ENCODE results near the gene OPN1SW.
A peak's percentile ranks its signal among the peaks of the same experiment; 100 is the strongest.

The OPN1SW gene

GRCh38 chr7:128794020-128794419 lies 18.4 kb upstream of the OPN1SW start:
- peak; percentile 69 for TF ChIP-seq CTCF (IDR thresholded peaks at IDR 0.05; ENCODE audit: low read depth, low read length)
- TF ChIP-seq EZH2phosphoT487 (IDR thresholded peaks at IDR 0.05; ENCODE audit: low read depth): no peak
- H2AFZ ChIP-seq (ENCODE audit: low read depth, low read length): no peak overlapping the region
- peaks cover 6% of the 10 kb centered on the region; the same call in 1 of the 2 replicates for H3K4me1 ChIP-seq (ENCODE audit: low read length)
- no peak overlapping the region for H3K27ac ChIP-seq (ENCODE audit: low read length)
- no peak overlapping the region for H3K4me3 ChIP-seq (ENCODE audit: low read length)
- H4K20me1 ChIP-seq (ENCODE audit: insufficient read depth, low read length): no peaks in the 10 kb centered on the region
- H3K4me2 ChIP-seq (ENCODE audit: low read length): no peak overlapping the region
- no peaks in the 10 kb centered on the region for H3K79me2 ChIP-seq (ENCODE audit: low read length)
- H3K36me3 ChIP-seq (replicated peaks; ENCODE audit: low read depth, low read length): no peaks in the 10 kb centered on the region
- H3K27me3 ChIP-seq (ENCODE audit: low read depth, low read length): peaks cover 11% of the 10 kb centered on the region
- H3K9ac ChIP-seq (ENCODE audit: low read length): no peak overlapping the region
- no peaks in the 10 kb centered on the region for H3K9me3 ChIP-seq (ENCODE audit: insufficient read depth, low read length)

- Histone ChIP-seq H2AFZ (ENCODE audit: low read depth, low read length) (no peak overlapping the region), H3K9ac (ENCODE audit: low read length) (no peak overlapping the region), H4K20me1 (ENCODE audit: insufficient read depth, low read length) (no peaks in the 10 kb centered on the region)
These were observed 17.6 kb upstream of the OPN1SW start for GRCh38 chr7:128793181-128793547.

GRCh38 chr7:128792471-128793180 lies 17.0 kb upstream of the OPN1SW start:
- H3K79me2 ChIP-seq (ENCODE audit: low read length): no peaks in the 10 kb centered on the region
- H3K4me1 ChIP-seq (ENCODE audit: low read length): peaks cover 6% of the 10 kb centered on the region; the same call in 1 of the 2 replicates
- H3K36me3 ChIP-seq (replicated peaks; ENCODE audit: low read depth, low read length): no peaks in the 10 kb centered on the region
- H3K4me2 ChIP-seq (ENCODE audit: low read length): 0 out of 2 replicates have a peak overlapping the region, but pooled peaks have one; percentile 100
- H2AFZ ChIP-seq (ENCODE audit: low read depth, low read length): no peak overlapping the region
- H3K27ac ChIP-seq (ENCODE audit: low read length): no peak overlapping the region
- no peak overlapping the region for H3K9ac ChIP-seq (ENCODE audit: low read length)
- no peaks in the 10 kb centered on the region for H3K9me3 ChIP-seq (ENCODE audit: insufficient read depth, low read length)
- TF ChIP-seq CTCF (IDR thresholded peaks at IDR 0.05; ENCODE audit: low read depth, low read length): no peak
- TF ChIP-seq EZH2phosphoT487 (IDR thresholded peaks at IDR 0.05; ENCODE audit: low read depth): no peak
- peak overlapping the region; percentile 95; the same call in 1 of the 2 replicates for H3K4me3 ChIP-seq (ENCODE audit: low read length)
- H4K20me1 ChIP-seq (ENCODE audit: insufficient read depth, low read length): no peaks in the 10 kb centered on the region
- H3K27me3 ChIP-seq (ENCODE audit: low read depth, low read length): peaks cover 25% of the 10 kb centered on the region

More at GRCh38 chr7:128793181-128793547, 17.6 kb upstream of the OPN1SW start:
- H3K36me3 ChIP-seq (replicated peaks; ENCODE audit: low read depth, low read length): no peaks in the 10 kb centered on the region
- no peaks in the 10 kb centered on the region for H3K79me2 ChIP-seq (ENCODE audit: low read length)
- peaks cover 20% of the 10 kb centered on the region for H3K27me3 ChIP-seq (ENCODE audit: low read depth, low read length)
- TF ChIP-seq CTCF (IDR thresholded peaks at IDR 0.05; ENCODE audit: low read depth, low read length): no peak
- no peak for TF ChIP-seq EZH2phosphoT487 (IDR thresholded peaks at IDR 0.05; ENCODE audit: low read depth)
- no peak overlapping the region for H3K27ac ChIP-seq (ENCODE audit: low read length)
- H3K4me1 ChIP-seq (ENCODE audit: low read length): peaks cover 6% of the 10 kb centered on the region; the same call in 1 of the 2 replicates
- no peak overlapping the region for H3K4me2 ChIP-seq (ENCODE audit: low read length)
- H3K9me3 ChIP-seq (ENCODE audit: insufficient read depth, low read length): no peaks in the 10 kb centered on the region
- H3K4me3 ChIP-seq (ENCODE audit: low read length): no peak overlapping the region

GRCh38 chr7:128791972-128792327 lies 16.4 kb upstream of the OPN1SW start:
- Histone ChIP-seq H3K27me3 (ENCODE audit: low read depth, low read length) (peaks cover 29% of the 10 kb centered on the region), H4K20me1 (ENCODE audit: insufficient read depth, low read length) (no peaks in the 10 kb centered on the region), H3K4me1 (ENCODE audit: low read length) (peaks cover 6% of the 10 kb centered on the region; the same call in 1 of the 2 replicates), H3K27ac (ENCODE audit: low read length) (no peak overlapping the region), H3K4me3 (ENCODE audit: low read length) (peak overlapping the region; percentile 95), H3K9me3 (ENCODE audit: insufficient read depth, low read length) (no peaks in the 10 kb centered on the region), H2AFZ (ENCODE audit: low read depth, low read length) (peak overlapping the region; percentile 90; the same call in 1 of the 2 replicates), H3K36me3 (replicated peaks; ENCODE audit: low read depth, low read length) (no peaks in the 10 kb centered on the region), H3K4me2 (ENCODE audit: low read length) (peak overlapping the region; percentile 100), H3K9ac (ENCODE audit: low read length) (peak overlapping the region; percentile 72), H3K79me2 (ENCODE audit: low read length) (no peaks in the 10 kb centered on the region)
- TF ChIP-seq EZH2phosphoT487 (IDR thresholded peaks at IDR 0.05; ENCODE audit: low read depth) (no peak), CTCF (IDR thresholded peaks at IDR 0.05; ENCODE audit: low read depth, low read length) (no peak)
